HG02571 (cell line): ENCODE data around the gene CACNA2D3.

Source experiments
- ATAC-seq: cut with Tn5 transposase; IDR thresholded peaks from one replicate; pipeline ENCODE4 v1.9.1; 2021; ENCODE audit warnings: mild to moderate bottlenecking, moderate library complexity; ENCODE audit not compliant: unreplicated experiment

CACNA2D3 gene

DNA sequence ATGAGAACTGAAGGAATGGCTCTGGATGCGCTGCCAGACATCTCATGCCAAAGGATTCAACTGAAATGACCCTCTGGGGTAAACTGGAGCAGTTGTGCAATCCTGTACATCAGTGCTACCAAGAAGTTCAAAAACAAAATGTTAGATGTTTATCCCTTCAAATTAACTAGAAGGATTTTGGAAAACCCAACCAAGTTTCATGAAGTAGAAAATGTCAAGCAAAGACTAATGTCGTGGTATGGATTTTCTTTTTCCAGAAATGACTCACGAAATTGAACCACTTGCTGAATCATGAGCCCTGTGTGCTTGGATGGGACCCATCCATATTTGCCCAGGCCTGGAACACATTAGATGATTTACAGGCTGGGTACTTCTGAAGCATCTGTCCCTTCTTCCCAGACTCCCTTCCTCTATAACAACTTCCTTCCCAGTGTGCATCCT lies 703.9 kb downstream of the CACNA2D3 start:
- no peak for ATAC-seq

DNA sequence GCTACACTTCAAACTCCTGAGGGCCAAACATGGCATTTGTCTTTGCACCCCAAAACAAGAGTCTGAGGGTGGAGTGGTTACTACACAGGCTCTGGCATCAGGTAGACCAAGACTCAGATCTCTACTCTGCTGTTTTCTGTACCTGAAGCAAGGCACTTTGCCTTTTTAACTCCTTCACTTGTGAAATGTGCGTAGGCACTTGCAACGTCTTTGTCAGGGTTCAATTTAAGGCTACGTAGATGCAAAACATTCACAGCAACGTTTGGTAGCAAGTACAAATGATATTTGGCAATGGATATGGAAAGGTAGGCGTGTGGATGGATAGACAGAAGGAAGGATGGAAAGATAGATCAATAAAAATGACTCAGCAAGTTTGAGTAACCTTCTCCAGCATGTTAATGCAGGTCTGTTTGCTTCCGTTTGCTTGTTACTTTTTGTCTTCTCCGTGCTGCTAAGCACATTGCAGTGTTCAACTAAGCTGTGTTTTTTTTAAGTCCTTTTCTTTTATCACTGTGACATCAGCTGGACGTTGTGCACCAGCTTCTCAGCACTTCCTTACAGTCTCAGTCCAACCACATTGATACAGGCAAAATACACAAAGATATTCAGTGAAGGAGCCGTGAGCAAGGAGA lies 704.8 kb downstream of the CACNA2D3 start:
- ATAC-seq: no peak

DNA sequence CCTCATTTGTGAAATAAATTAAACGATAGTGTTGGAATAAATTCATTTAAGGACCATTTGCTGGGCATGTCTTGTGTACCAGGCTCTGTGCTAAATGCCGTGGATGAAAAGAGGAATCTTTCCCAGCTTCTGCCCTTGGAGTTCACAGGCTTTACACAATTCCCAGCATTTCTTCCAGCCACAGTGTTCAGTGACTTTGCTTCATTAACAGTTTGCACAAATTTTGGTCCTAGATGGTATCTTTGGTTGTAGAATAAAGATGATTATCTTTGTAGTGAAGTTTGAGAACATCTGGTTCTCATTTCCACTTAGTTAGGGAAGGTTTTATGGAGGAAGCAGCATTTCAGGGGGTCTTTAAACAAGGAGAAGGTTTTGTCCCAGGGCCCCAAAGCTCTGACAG lies 705.4 kb downstream of the CACNA2D3 start:
- no peak for ATAC-seq

DNA sequence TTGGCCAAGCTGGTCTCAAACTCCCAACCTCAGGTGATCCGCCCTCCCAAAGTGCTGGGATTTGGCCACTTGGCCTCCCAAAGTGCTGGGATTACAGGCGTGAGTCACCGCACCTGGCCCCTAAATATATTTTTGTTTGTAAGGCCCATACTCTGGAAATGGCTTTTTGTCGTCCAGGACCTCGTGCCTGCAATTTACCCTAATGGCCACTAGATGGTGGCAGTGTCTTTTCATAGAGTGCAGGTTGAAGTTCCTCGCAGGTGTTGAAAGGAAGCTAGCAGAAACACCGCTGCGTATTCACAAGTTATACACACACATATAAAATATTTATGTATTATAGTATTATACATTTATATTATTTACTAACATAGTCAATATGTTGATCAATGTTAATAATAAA lies 708.3 kb downstream of the CACNA2D3 start:
- ATAC-seq: no peak

DNA sequence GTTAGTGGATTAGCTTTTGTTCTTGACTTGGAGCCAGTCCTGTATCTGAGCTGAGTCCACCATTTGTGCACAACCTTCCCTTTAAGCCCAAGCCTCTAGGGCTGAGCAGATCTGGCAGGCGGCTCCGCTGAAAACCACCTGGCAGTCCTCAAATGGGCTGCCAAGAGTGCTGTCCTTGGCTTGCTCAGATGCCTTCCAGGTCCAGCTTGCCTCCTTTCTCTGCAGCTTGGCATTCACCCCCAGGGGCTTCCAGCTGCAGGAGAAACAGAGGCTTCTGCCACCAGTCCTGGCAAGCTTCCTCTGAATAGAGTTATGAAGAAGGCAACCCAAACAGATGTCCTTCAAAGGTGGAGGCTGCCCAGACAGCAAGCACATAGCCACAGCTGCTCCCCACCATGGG lies 708.8 kb downstream of the CACNA2D3 start:
- ATAC-seq: no peak

DNA sequence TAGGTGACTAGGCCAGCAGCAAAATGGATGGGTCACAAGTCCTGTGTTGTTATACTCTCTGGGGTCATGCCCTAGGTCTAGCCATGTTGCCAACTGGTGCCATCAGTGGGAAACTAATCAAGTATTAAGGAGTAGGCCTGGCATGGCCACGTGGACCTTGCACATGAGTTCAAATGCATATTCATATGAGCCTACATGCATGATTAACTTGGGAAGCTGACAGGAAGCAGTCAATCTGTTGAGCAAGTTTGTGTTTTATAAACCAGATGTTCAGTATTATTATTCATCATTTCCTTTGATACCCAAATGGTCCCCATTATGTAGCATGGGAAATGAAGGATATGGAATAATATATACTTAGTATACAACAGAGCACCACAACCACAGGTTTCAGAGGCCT lies 710.5 kb downstream of the CACNA2D3 start:
- no peak for ATAC-seq

DNA sequence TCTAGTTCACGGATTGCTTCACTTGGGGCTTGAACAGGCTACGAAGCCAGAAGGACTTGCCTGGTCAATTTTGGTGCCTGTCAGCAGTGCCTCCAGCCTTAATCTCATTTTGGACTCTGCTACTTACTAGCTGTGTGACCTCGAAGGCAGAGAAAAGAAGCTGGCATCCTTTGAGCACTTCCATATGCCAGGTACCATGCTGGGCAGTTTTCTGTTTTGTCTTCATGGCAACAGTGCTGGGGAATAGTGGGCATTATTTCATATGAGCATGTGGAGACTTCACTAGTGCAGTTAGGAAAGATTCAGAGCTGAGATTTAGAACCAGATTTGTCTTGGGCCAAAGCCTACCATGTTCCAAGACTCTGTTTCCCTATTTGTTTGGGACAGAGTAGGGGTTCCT lies 713.3 kb downstream of the CACNA2D3 start:
- no peak for ATAC-seq

DNA sequence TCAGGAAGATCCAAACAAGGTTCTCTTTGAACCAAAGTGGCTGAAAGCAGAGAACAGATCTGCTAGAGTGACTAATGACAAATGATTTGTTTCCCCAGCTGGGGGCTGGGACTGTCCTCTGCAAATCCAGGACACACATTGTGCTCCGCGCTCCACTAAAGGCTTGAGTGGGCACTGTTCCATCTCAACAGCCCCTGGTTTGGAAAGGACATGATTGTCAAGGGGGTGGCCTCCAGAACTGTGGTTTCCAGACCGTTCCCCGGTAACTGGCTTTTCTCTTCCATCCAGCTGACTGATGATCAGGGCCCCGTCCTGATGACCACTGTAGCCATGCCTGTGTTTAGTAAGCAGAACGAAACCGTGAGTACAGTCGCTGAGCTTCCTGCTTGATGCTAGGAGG lies 714.5 kb downstream of the CACNA2D3 start:
- no peak for ATAC-seq

DNA sequence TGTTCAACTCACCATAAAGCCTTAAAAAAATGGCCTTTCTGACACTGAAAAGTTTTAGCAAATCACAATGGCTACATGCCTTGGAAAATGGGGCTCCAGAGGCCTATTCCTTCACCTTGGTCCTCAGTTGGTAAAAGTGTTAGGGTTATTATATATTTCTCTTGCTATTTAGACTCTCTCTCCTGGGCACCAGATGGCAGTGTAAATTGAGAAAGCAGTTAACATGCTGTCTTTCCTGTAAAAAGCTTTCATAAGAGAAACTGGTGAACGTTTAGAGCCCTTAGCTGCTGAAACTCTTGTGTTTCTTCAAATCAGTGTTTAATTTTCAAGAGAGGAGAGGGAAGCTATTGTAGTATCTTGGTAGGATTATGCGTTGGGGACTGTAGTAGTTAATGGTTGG lies 715.6 kb downstream of the CACNA2D3 start:
- ATAC-seq: no peak

DNA sequence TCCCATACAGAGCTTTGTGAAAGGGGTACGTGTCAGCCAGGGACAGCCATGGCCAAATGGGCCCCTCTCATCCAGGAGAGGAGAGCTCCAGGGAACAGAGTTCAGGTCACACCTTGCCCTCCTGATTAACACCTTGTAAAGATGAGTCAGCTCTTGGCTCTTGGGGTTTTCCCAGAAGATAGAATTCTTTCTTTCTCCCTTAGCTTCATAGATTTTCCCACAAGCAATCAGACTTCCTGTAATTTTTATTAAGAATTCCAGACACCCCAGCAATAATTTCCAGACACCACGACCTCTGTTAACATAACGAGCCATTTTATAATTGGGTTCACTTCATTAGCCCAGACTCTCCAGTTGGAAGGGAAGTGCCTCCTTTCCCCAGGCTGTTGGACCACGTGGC lies 719.1 kb downstream of the CACNA2D3 start:
- no peak for ATAC-seq

DNA sequence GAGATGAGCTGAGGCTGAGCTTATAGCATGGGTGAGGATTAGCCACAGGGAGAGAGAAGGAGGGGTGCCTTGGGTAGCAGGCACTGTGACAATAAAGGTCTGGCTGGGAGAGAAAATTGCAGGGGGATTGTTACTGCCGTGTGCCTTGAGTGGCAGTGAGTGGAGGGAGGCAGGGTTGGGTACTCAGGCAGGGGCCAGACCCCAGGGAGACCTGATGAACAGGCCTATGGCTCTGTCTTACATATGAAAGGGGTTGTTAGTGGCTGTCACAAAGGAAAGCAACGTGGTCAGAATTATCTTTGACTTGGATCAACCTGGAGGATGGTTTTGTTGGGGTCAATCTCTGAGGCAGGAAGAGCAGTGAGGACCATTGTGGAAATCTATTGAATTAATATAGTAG lies 721.0 kb downstream of the CACNA2D3 start:
- no peak for ATAC-seq

DNA sequence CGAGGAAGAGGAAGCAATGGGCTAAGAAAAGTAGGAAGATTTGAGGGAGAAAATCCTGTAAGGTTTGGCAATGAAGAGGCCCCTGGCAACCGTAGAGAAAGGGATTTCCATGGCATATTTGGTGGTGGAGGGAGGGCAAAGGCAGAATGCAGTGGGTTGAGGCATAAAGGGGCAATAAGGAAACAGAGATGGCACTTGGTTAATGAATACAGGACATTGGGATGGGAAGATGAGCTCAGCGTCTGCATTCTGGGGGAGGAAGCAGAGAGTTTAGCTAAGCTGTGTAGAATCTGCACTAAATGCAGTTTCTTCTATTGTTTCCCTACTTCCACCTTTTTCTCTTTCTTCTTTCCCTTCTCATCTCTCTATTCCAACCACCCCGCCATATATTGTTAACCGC lies 721.9 kb downstream of the CACNA2D3 start:
- ATAC-seq: no peak

DNA sequence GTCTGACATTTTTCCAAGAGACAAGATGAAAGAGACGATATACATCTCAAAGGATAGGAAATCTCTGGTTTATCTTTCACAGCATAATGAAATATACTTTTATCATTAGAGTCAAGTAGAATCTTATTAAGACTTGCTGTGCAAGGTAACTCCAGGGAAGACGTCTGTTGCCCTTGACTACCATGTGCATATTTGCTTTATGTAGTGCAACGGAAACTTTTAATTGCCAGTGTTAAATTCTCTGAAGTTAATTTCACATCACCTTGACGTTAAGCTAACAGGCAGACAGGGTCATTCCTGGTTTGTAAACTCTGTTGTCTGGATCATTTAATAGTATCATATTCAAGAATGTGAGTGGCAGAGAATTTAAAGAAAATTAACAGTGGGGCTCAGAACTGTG lies 722.7 kb downstream of the CACNA2D3 start:
- ATAC-seq: no peak

DNA sequence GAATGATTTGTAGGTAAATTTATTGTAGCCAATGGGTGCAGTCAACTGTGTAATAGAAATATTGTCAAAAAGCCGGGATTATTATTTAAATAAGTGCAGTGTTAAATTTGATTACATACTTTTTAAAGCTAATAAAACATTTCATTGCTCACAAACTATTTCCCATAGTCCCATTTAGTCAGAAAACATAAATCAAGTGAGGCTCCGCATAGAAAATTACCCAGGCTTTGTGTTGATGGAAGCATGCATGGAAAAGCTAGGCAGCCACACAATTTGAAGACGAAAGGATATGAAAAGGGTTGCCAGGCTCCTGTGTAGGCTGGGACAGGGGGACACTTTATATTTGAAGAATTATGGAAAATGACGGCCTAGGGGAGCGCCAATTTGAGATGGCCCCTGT lies 723.2 kb downstream of the CACNA2D3 start:
- no peak for ATAC-seq

DNA sequence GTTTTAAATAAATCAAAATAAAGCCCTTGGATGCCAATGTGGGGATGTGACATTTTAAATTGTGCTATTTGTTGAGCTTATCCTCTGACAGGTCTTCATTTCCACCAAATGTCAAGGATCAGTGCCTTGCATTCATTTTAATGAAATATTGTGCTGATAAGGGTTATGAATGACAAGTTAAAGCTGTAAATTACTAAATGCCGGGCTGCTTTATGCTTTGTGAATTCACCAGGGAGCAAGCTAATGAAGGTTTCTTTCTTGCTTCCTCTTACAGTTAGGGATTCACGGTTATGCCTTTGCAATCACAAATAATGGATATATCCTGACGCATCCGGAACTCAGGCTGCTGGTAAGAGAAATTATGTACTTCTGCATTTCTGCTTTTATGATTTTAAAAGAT lies 723.8 kb downstream of the CACNA2D3 start:
- ATAC-seq: no peak

DNA sequence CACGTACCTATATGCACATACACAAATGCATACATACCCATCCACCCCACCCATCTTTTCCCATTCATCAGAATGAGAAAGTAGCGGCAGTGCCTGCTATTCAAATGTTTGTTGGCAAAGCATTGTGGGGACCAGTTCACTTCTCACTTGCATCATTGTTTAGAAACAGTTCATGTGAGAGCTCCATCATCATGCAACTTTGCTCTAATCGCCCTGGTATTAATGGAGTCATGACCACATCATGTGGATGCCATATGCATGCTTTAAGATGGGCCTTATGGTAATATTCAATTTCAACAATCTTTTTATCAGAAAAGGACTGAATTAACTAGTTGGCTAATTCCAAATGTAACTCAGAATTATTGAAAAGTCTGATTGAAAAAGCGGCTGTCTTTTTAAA lies 725.0 kb downstream of the CACNA2D3 start:
- no peak for ATAC-seq

DNA sequence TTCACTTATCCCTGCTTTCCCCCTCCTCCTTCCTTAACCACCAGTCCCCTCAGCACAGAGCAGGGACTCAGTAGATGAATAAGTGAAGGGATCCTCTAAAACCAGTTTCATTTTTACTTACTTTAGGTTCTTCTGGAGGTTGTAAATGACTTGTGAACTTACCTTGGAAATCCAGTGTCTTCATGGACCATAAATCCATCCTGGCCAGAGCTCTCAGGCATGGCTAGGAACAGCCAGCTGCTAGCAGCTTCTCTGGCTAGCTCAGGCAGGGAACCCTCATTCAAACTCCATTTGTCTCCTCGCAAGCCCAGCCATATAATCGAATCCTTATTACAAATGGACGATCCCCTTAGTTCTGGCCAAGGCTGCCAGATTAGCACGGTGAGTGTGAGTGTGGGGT lies 727.0 kb downstream of the CACNA2D3 start:
- ATAC-seq: no peak

DNA sequence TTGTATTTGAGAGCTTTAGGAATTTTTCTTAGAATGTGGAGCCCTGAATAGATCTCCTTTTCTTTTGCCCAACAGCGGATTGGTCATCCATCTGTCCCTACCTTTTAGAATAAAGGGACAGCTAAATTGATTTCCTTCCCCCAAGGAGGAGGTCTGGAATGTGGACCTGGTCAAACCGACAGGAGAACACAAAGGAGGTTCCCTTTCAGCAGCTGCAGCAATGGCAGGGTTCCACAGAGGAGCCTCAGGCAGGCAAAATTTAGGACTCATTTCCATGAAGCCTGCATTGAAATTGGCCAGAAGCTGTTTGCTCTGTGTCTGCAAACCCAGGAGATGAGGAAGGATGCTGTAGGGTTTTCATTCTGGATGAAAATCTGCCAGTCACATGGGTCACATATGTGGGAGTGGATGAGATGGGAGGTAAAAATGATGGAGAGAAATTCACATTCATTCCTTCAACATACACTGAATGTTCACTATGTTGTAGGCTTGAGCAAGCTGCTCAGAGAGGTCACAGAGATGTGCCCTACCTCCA lies 728.2 kb downstream of the CACNA2D3 start:
- ATAC-seq: no peak

DNA sequence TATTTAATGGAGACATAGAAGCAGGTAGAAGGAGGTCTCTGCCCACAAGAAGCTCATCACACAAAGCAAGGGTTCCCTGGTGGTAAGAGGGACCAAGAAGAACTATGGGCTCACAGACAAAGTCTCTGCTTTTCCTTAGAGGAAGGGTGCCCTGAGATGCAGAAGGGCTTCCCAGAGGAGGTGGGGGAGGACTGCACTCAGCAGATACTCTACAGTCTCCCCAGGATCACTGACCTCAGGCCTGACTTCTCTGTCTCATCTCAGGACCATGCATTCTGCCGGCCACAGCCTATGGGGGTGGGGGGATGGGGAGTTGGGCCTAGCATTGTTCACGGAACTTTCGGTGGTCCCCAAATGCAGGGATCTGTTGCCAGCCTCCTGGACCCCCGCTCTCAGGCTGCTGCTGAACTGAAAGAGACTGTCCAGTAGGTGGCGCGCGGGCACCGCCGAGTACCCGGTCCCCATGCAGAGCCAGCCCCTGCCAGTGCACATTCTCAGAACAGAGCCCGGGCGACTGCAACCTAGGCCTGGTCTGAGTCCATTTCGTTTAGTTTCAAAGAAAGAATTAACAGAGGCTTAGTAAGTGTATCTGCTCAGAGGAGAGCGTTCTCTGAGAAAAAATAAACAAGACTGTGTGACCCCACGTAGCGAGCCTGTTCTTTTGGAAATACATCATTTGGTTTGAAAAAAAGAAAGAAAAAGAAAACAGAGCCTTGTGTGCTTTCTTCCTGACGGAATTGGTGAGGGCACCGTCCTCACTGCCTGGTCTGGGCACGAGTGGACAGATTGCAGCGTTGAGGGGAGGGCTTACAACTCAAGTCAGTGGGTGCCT lies 731.4 kb downstream of the CACNA2D3 start:
- ATAC-seq: no peak

DNA sequence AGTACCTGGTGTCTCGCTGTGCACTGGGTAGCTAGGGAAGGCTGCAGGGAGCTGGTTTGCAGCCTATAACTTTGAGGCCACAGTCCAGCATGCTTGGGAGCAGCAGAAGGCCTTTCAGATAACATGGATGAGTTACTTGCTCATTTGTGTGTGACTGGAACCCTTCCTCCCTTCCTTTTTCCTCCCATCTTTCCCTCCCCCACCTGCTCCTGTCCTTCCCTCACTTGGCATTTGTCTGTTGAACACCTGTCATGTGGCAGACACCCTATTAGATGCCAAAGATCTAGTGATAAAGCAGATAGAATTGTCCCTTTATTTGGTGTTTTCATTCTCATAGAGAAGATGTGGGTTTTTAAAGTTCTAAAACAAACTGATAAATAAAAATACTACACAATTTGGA lies 733.9 kb downstream of the CACNA2D3 start:
- ATAC-seq: no peak

DNA sequence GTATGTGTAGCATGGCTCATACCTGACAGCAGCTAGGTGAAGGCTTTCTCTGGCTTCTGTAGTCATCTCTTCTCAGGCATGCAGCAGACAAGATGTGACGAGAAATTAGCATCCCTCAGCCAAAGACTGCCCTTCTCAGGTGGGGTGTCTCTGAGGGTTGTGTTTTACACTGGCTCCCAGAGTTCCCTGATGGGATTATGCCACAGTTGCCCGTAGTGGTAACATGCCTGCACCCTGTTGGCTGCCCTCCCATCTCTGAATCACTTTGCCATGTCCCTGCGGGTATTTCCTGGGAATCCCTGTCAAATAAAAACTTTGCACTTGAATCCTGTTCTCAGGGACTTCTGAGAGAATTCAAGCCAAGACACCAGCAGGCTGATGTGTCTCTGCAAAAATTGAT lies 735.0 kb downstream of the CACNA2D3 start:
- ATAC-seq: no peak

DNA sequence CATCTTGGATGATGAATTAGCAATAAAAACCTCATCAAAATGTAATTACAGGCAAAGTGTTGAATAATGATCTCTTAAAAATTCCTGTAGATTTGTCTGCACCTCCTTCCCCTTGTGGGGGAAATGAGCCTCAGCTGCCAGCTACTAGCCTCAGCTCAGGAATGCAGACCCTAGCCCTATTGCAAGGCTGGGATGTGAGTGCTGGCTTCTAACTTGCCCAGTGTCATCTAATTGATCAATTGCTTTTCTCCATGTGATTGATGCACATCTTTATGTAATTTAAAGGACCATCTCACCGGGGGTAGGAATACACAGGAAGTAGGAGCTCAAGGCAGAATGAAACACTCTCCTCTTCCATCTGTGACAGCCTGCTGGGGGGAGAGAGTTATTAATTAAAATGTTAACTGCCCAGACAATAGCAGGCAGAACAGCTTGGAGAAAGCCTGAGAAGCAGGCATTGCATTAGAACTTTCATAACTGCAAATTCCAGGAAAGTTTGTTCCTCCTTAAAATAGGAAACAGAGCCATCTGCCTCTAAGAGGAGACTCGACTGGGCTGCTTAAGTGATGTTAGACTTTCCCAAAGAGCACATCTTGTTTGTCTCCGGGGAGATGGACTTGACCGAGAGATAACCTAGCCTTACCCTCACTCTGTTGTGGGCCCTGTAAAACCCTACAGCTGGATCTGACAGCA lies 735.9 kb downstream of the CACNA2D3 start:
- no peak for ATAC-seq
